GM18861 (cell line): ENCODE measurements around the gene ST7.
A peak's percentile ranks its signal among the peaks of the same experiment; 100 is the strongest.
"Not testable (repeated sequence)": the region's sequence is repeated elsewhere in the genome, so short reads cannot be mapped to it uniquely, and the experiment has no call there.

ENCODE experiments used
- ATAC-seq: cut with Tn5 transposase; IDR thresholded peaks from one replicate; pipeline ENCODE4 v1.9.1; 2021; ENCODE audit not compliant: unreplicated experiment

ST7 gene

DNA sequence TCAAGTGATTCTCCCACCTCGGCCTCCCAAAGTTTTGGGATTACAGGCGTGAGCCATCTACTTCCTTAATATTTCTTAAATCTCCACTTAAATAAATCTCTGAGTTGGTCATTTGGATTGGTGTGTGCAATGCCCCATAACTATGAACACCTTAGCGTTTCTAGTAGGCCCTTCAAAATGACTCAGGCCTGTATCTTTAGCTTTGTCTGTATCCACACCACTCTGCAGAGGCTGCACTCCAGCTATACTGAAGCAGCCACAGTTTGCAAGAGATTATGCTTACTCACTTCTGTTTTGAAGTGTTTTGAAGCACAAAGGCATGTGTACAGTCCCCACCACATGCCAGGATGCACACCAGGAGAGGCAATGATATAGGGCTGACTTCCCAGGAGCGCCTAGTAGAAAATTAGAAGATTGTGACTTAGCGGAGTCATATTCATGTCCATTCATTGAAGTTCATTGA lies 2.4 kb upstream of the ST7 start:
- no peak for ATAC-seq

DNA sequence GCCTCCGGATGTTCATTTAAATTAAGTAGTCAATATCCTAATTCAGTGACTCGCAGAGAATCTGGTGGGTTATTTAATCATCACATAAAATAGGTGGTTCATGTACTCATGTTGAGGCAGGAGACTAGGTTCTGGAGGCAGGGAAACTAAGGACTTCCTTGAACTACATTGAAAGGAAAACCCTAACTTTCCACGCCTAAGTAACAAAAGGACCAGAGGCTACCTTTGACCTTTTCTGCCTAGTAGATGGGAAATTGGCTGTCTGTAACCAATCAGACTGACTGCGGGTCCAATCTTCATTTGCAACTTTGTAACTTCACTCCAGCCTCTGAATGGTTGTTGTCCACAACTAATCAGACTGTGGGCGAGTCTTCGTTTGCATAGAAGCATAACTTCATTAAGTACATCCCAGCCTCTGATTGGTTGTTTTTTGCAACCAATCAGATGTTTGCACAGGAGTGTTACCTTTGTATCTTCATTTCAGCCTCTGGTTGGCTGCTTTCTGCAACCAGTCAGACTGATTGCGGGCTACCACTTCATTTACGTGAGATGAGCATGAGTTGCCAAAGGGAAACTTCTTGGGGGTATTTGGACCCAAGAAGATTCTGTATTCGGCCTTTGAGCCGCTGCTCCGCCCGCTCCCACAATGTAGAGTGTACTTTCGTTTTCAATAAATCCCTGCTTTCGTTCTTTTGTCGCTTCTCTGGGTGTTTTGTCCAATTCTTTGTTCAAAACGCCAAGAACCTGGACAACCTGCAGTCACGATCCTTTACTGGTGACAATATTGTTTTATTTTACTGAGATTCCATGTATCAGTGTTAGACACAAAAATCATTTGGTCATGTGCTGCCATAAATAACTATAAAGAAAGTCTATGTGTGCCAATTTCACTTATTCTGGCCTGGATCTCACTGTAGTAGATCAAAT lies 1.7 kb upstream of the ST7 start:
- ATAC-seq: no peak

DNA sequence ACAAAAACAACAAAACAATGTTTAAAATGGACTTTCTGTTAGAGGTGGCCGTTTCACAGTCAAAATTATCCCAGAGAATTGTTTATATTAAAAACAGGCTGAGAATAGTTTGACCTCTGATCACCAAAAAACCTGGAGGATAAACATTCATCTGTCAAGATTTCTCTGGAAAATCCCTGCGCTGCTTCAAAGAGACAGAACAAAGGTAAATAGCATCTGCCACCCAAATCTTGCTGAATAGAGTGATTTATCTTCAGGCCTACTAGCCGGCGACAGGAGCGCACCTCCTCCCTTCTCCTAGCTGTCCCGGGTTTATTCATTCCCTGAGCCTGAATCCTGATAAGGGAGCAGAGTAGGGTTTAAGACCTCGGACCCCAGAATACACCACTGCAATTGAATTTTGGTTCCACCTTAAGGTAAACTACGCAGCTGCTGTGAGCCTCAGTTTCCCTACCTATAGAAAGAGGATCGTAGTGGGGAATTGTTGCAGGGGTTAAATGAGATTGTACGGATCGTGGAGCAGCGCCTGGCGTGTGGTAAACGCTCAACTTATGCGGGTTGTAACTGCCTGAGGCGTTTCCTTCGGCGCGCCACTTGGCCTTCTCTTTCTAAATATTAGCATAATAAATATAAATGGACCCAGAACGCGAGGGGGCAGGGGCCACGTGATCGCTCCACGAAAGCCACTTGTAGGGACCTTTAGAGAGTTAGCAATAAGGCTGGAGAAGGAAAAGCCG lies 498 bp upstream of the ST7 start:
- peak; percentile 7 for ATAC-seq

DNA sequence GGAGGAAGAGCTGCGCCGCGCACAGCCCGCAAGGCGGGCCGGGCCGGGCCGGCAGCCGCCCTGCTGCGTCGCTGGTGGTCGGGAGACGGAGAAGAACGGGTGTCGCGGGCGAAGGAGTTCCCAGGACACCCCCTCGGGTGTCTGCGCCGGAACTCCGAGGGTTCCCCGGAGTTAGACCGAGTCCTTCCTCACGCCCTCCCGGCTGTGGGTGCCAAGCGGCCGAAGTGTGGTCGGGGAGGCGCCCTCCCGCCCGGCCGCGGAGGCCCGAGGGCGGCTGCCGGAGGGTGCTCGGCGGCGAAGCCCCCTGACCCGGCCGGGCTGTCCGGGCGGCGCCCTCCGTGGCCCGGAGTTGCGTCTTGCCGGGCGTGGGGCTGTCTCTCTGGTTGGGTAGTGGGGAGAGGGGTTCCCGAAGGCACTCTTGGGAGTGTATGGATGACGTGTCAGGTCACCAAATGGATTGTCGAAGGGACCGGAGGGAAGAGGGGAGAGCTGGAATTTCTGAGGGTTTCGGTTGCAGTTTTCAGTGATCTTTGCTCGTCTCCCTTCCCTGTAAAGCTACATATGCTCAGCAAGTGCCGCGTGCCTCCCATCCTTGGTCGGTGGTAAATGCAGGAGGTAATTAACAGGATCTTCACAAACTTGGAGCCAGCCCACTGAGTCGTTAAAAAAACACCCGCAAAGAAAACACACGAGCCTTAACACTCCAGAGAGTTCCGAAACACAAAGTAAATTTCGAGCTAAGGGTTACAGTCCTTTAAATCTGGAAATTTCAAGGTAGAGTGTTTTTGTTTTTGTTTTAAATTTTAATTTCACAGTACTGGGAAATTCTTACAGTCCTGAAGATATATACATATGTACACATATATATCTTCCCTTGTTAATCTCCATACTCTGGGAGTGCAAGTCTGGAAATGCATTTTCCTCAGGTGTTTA lies 871 bp downstream of the ST7 start:
- peak; percentile 5 for ATAC-seq

DNA sequence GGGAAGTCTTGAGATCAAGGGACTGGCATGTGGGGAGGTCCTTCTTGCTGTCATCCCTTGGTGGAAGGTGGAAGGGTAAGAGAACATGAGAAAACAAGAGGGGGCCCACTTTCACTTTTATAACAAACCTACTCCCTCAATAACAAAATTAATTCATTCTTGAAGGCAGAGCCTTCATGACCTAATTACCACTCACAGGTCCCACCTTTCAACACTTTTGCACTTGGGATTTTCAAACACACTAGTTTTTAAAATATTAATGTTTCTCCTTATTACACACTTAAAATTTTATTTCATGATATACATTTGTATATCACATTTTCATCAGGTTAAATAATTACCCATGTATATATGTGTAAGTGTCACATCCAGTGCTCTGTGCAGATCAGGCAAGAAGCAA lies 2.0 kb downstream of the ST7 start:
- ATAC-seq: no peak

DNA sequence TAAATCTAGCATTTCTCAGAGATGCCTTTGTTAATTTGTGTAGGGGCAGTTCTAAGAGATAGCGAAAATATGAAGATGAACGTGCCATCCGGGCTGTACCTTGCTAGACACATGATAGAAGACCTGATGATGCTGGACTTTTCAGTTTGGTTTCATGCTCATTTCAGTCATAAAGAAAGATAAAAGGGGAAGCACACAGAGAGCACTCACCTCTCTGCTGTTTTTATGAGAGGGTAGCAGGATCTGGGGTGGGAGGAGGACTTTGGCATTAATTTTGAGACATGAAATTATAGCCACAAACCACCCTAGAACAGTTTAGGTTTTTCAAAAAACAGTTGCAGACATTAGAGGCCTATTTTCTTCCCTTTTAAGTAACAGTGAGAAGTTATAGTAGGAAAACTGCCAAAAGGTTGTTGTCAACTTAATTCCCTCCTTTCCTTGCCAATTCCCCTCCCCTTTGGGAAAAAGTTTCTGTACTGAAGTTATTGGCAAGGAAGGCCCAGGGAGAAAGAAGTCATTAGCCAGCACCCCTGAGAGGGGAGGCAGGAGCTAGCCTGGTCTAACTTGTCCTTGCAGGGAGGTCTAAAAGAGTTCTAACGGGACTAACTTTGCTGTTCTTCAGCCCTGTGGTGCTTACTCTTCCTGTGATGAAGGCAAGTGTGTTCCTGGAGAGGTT lies 2.6 kb downstream of the ST7 start:
- peak; percentile 70 for ATAC-seq

DNA sequence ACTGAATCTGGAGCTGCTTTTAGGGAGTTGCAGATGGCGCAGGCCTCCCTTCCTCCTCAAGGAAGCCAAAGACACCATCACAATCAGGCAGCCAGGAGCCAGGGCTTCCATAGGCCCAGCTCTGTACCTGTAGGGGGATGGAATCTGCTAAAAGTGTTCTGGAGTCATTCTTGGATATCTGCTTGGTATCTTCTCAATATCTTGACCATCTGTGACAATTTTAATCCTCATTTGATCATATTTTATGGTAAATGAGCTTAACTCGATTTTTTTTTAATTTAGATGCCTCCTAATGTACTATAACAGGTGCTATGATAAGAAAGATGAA lies 3.1 kb downstream of the ST7 start:
- ATAC-seq: no peak

DNA sequence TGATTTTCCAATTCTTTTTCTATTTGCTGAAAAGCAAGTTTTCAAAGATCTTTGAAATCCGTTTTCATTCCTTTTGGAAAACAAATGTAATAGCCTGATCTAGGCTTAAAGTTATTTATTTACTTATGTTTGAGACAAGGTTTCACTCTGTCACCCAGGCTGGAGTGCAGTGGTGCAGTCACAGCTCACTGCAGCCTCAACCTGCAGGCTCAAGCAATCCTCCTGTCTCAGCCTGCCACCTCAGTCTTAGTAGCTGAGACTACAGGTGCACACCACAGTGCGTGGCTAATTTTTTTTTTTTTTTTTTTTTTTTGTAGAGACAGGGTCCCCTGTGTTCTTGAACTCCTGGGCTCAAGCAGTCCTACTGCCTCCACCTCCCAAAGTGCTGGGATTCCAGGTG lies 4.6 kb downstream of the ST7 start:
- ATAC-seq: peak; percentile 54

DNA sequence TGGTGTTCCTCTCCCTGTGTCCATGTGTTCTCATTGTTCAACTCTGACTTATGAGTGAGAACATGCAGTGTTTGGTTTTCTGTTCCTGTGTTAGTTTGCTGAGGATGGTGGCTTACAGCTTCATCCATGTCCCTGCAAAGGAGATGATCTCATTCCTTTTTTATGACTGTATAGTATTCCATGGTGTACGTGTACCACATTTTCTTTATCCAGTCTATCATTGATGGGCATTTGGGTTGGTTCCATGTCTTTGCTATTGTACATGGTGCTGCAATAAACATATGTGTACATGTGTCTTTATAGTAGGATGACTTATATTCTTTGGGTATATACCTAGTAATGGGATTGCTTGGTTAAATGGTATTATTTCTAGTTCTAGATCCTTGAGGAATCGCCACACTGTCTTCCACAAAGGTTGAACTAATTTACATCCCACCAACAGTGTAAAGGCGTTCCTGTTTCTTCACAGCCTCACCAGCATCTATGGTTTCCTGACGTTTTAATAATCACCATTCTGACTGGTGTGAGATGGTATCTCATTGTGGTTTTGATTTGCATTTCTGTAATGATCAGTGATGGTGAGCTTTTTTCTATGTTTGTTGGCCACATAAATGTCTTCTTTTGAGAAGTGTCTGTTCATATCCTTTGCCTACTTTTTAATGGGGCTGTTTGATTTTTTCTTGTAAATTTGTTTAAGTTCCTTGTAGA lies 8.8 kb downstream of the ST7 start:
- ATAC-seq: not testable (repeated sequence)

DNA sequence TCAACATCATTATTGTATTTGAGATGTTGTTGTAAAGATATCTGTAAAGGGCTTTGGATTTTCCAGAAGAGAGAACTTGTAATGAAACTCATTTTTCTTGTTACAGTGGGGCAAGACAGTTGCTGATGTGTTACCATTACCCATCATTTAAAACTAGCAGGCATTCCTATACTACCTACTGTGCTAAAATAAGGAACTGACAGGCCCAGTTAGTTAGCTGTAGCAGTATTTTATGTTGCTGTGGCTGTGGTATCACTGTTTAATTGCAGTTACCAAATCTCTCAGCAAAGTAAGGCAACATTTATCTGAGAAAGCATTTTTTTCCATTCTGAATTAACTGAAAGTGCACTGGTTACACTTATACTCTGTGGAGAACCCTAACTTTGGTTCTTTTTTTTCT lies 9.9 kb downstream of the ST7 start:
- no peak for ATAC-seq

DNA sequence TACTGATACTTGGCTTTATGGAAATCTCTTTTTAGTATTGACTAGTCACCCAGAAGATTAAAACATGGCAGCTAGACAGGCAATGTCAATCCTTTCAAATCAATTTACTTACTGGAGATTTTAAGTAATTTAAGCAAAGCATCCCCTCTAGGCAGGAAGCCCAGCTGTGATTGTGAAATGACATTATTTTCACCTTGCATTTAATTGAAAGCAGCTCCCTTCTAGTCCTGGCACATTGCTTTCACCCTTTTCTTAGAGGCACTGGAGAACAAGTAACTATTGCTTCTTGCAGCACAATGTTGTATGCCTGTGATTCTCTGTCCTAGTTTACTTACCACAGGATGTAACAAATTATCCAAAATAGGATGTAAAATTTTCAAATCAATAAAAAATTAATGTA lies 13.3 kb downstream of the ST7 start:
- ATAC-seq: no peak

DNA sequence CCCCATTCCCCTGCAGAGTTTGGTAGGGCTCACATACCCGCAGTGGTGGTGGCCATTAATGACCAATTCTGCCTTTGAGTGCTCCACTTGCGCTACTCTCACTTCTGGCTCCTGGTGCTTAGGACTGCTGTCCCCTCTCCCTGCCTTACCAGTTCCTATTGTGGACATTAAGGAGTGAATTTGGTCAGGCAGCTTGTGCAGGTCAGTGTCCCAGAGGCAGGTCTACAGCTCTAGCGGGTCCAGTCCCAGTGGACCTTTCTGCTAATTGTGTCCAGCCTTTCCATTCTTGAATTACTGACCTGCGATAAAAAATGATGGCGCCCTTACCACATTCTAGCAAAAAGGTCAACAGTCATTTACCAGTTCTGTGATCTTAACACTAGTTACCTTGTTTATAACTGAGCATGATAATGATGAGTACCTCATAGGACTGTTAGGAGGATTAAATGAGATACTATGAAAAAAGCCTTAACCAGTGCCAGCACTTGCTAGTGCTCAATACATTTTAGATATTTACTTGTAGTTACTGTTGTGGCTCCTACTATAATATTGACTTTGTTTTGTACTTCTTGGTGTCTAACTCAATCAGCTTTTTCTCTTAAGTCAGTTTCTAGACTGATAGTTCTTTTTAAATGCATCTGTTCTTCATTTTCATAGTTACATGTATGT lies 14.1 kb downstream of the ST7 start:
- ATAC-seq: no peak

DNA sequence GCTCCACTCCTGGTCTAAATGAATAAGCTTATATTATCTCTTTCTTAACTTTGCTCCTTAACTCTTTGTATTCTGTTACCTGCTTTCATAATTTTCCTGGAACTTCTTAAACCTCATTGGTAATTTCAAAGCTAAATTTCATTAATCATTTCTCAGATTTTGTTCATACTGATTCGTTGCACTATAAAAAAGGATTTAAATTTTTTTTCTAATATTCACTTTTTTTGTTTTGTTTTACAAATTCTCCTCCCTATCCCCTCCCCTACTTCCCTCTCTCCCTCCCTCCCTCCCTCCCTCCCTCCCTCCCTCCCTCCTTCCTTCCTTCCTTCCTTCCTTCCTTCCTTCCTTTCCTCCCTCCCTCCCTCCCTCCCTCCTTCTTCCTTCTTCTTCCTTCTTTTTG lies 14.7 kb downstream of the ST7 start:
- no peak for ATAC-seq

DNA sequence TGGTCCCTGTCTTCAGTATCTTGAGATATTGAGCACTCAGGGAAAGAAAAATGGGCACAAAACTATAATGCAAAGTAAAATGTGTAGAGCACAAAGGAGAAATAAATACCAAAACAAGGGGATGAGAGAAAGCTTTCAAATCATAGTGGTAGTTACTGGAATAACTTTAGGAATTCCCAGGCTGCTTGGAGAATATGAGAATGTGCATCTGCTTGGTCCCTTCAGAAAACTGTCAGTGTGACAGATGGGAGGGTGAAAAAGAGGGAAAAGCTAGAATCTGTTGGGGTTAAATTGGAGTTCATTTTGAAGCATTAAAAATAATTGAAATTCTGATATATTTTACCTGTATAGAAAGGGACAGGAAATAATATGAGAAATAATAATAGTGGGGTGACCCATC lies 15.3 kb downstream of the ST7 start:
- ATAC-seq: no peak

DNA sequence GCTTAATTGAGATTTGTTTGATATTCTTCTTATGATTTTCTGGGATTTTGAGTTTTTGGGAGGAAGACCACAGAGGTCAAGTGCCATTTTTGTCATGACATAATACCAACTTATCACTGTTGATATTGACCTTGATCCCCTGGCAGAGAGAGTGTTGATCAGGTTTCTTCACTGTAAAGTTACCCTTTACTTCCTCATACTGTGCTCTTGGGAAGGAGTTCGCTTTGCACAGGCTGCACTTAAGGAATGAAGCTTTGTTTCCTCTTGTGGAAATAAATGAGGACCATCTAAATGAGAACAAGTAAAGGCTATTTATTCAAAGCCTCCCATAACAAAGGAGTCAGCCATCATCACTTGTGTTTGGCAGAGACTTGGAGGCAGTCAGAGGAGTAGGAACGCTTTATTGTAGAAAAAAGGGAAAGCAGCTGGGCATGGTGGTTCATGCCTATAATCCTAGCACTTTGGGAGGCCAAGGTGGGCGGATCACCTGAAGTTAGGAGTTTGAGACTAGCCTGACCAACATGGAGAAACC lies 16.1 kb downstream of the ST7 start:
- no peak for ATAC-seq

DNA sequence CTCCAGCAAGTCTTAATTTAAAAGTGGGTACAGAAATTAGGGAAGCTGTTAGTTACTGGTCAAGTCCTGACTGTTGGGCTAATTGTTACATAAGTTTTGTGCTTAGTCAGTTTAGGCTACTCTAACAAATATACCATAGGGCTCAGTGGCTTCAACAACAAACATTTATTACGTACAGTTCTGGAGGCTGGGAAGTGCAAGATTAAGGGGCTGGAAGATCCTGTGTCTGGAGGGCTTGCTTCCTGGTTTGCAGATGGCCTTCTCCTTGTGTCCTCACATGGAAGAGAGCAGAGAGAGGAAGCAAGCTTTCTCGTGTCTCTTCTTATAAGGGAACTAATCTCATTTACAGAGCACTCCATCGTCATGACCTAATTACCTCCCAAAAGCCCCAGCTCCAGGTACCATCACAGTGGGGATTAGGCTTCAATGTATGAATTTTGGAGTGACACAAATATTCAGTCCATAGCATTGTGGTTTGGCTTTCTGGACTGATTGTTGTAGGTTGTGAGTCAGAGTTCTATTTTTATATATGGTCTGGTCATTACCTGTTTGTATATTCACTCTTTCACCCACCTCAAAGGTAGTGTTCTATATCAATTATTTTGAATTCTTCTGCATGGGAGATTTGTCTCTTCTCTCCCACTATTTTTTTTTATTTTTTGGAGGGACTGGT lies 17.1 kb downstream of the ST7 start:
- peak; percentile 69 for ATAC-seq

DNA sequence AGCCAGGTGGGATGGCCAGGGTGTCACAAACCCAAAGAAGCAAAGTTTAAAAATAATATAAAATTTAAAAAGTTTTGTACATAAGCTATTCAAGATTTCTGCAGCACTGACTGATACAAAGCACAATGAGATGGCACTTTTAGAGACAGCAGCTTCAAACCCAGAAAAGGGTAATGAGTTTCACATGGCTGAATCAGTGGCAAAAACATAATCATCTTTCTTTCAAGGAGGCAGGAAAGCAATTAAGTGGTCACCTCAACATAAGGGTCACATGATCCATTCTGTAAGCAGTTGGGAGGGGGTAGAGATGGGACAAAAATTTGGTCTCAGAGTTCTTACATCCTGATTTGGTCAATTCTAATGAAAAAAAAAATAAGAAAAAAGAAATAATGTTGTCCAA lies 17.9 kb downstream of the ST7 start:
- ATAC-seq: not testable (repeated sequence)

DNA sequence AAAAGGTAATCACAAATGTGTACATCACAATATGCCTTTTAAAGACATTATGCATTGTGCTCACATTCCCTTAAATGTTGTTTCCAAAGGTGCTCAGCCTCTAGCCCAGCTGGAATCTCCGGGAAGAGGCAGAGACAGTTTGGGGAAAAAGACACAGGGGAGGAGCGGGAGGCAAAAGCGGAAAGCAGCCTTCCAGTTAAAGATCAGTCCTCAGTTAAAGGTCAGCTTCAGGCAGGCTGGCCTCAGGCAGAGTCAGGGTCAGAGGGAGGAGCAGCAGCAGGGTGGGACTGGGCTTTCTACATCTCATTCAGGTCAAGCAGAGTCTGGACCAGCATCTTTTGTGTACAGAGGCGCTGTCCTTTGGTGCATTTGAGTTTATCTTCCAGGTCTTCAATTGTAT lies 18.6 kb downstream of the ST7 start:
- no peak for ATAC-seq

DNA sequence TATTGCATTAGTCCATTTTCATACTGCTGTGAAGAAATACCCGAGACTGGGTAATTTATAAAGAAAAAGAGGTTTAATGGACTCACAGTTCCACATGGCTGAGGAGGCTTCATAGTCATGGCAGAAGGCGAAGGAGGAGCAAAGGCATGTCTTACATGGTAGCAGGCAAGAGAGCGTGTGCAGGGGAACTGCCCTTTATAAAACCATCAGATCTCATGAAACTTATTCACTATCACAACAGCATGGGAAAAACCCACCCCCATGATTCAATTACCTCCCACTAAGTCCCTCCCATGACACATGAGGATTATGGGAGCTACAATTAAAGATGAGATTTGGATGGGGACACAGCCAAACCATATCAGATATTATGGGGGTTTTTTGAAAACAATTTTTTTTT lies 21.7 kb downstream of the ST7 start:
- not testable (repeated sequence) for ATAC-seq
